NCI-H1417 treated with DMSO at 0.1 percent for 48 hours (cell line): ENCODE measurements around the gene KRT6A.

Source experiments
- DNase-seq: peaks from one replicate; lab custom pipeline; 2025; lab: John Stamatoyannopoulos, UW

Gene KRT6A

DNA sequence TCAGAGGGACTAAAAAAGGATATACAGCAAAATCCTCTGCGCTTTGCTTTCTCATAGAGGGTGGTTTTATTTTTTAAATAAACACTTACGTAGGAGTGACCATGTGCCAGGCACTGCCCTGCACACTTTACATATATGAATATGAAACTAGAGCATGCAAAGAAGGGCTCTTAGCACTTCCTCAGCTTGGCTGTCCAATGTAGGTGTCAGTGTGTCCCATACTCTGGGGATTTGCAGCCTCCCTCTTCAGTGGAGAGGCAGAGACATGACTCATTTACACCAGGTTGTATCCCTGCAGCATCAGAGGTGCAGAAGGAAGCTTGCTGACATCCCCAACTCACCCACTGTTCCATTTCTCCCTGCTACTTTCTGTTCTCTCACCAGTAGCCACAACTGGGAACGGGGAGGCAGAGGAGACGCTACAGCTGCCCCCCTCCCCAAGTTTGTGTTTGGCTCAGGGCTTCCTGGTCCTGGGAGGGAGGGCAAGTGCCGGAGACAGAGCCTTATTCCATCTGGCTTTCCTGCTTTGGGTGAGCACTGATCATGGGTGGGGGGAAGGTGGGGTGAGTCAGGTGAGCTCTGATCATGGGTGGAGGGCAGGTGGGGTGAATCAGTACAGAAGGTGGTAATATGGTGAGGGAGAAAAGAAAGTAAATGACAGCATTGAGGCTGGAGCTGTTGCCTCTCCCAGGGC, 32.0 kb upstream of the KRT6A start:
- DNase-seq: no peak

- DNase-seq: no peak
Measured at GRCh38 chr12:52524241-52524897, 31.3 kb upstream of the KRT6A start.

DNA sequence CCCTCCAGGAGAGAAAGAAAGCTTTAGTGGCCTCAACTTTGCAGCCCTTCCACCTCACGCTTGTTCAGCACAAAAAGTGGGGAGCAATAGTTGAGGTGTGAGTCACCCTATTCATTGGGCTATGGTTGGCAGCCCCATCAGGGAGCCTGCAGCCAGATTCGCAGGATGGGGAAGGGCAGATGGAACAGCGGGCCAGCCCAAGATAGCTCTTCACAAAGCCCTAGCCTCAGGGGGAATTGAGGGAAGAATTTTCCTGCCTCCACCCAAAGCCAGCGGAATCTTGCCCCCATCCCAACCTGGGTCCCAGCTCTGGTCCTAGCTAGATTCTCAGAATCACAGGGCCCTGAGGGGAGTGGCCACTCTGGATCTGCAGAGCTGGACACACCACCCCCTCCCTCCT, 30.8 kb upstream of the KRT6A start:
- no peak for DNase-seq

GRCh38 chr12:52522346-52523011, 29.4 kb upstream of the KRT6A start:
- no peak for DNase-seq

DNA sequence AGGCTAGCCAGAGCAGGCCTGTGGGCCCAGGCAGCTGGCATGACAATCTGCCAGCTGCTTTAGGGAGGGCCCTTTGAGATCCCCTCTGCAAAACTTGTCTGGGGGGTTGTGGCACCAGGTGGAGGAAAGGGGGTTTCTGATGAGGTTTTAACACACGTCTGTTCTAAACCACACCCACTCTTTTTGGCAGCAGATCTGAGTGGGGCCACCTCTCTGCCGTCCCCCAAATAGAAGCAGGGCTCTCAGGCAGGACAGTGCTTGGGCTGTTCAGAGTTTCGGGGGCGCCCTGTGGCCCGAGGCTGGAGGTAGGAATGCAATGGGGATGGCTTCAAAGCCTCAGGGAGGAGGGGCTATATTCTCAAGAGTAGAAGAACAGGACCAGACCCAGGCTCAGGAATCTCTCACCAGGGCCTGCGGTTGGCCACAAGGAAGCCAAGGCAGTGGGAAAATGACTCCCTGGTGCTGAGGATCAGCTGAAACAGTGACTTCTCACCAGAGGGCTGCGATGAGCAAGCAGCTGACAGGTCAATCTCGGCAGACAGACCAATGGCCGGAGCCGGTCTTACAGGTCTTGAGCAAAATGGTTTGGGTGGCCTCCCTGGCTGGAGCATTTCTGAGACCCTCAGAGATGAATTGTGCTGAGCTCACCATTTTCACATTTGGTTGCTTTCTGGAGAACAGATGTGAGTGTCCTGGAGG, 28.7 kb upstream of the KRT6A start:
- DNase-seq: no peak

DNA sequence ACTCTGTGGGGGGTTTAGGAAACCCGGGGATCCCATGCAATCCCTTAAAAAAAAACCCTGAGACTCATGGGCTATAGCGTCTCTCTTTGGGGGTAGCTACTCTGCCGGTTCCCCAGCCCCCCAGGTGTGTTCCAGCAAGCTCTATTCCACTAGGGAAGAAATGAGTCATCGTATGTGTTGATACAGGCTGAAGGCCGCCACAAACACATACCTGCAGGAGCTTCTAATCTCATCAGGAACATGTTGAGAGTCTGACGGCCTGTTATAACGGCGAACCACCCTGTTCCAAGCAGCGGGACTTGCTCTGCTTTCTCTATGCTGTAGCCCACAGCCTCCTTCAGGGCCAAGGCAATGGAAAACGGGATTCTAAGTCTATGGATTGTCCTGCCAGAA, 28.1 kb upstream of the KRT6A start:
- no peak for DNase-seq

DNA sequence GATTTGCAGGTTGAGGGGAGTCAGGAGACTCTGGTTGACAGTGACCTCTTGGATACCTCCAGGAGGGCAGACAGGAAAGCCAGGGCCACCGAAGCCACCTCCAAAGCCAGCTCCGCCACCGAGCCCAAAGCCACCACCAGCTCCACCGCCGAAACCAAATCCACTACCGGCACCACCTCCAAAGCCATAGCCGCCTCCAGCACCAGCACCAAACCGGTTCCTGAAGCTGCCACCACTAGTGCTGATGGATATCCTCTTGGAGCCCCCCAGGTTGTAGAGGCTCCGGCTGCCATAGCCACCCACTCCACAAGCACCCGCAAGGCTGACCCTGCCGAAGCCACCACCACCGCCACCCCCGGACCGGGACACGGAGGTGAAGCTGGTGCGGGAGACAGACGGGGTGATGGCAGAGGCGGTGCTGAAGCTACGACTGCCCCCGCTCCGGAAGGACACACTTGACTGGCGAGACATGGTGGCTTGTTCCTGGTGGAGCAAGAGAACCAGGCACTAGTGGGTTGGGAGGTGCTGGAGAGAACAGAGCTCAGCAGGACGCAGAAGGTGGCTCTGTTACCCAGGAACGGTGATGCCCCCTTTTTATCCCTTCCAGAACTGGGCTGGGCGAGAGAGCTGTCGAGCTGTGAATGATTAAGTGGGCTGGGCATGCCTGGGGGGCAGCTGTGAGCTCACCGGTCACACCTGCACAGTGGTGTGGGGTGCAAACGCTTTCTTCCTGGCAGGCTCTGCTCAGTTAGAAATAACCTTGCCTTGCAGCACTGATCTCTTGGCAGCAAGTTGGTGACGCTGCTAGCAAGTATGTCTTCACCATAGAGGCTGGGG, 27.0 kb upstream of the KRT6A start, which contains the start of gene KRT5:
KRT5 (minus strand) TSS at position 569 of the 837 bp plus-strand sequence; CDS start at position 471, 98 bp downstream.
- DNase-seq: no peak

DNA sequence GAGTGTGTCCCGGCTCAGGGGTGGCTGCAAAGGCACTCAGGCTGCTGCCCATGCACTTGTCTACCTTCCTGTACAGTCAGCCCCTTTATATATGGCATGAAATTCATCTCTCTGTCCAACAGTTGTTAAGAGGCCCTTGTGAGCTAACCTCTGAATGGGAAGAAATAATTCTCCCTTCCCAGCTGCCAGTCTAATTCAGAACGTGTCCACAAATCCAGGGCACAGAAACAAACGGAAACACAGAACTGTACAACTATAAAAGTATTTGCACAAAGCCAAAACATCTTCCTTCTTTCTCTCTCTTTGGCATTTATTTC, 26.3 kb upstream of the KRT6A start:
- no peak for DNase-seq

- no peak for DNase-seq
Measured at GRCh38 chr12:52518574-52519386, 25.7 kb upstream of the KRT6A start.

DNA sequence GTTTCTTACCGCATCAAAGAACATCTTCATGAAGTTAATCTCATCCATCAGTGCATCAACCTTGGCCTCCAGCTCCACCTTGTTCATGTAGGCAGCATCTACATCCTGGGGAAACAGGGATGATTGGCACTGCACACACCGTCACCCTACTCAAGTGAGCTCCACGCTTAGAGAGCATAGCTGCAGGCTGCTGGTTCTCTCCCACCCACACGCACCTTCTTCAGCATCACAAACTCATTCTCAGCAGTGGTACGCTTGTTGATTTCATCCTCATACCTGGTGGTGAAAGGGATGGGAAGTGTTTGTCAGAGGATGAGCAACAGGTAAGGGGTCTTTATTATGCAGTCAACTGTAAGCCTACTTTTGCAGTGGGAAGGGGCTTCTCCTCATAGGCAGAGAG, 24.8 kb upstream of the KRT6A start:
- DNase-seq: no peak

GRCh38 chr12:52517005-52517835, 24.2 kb upstream of the KRT6A start:
- no peak for DNase-seq

GRCh38 chr12:52515927-52516831, 23.1 kb upstream of the KRT6A start:
- no peak for DNase-seq

- no peak for DNase-seq
Measured at GRCh38 chr12:52515319-52515646, 22.2 kb upstream of the KRT6A start.

GRCh38 chr12:52514471-52515318, 21.6 kb upstream of the KRT6A start:
- DNase-seq: no peak

- DNase-seq: no peak
Measured at GRCh38 chr12:52513736-52514135, 20.7 kb upstream of the KRT6A start.

DNA sequence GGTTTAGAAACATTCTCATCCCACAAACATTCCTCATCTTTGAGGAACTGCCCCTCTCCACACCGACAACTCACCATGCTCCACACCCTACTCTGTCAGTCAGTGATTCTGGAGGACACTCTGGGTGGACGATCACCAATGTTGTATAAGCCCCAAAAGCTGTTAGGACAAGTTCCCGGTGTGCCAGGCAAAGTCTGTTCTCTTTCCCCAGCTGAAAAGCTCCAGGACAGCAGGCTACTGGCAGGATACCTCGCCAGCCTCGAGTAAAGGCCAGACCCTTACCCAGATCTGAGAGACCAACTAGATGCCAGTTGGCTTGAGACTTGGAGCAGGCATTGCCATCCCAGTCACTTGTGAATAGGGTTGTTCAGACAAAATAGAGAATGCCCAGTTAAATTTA, 15.2 kb upstream of the KRT6A start:
- no peak for DNase-seq

- peak; percentile 5 for DNase-seq
Measured at GRCh38 chr12:52506858-52507715, 14.0 kb upstream of the KRT6A start.
